ENCODE results near the gene TNFSF13.
A peak's percentile ranks its signal among the peaks of the same experiment; 100 is the strongest.

The TNFSF13 gene

GRCh38 chr17:7558544-7559319 is at the start of gene TNFSF13:
TSS of gene TNFSF13 (plus strand) at chr17:7558750. CDS start at chr17:7559040, 290 bp downstream.
- no peak for DNase-seq (ENCODE audit: low read depth, low spot score)

- DNase-seq (ENCODE audit: low read depth, low spot score), result no peak
Observed at GRCh38 chr17:7508846-7509245, 49.7 kb upstream of the TNFSF13 start.

GRCh38 chr17:7509937-7510336 is 48.6 kb upstream of the TNFSF13 start:
- DNase-seq (ENCODE audit: low read depth, low spot score), result no peak

GRCh38 chr17:7511108-7511507 is 47.4 kb upstream of the TNFSF13 start:
- DNase-seq (ENCODE audit: low read depth, low spot score), result no peak

GRCh38 chr17:7512105-7512504 is 46.4 kb upstream of the TNFSF13 start:
- DNase-seq (ENCODE audit: low read depth, low spot score), result no peak

GRCh38 chr17:7512824-7513540 is 45.6 kb upstream of the TNFSF13 start:
- no peak for DNase-seq (ENCODE audit: low read depth, low spot score)

GRCh38 chr17:7513850-7514419 is 44.6 kb upstream of the TNFSF13 start:
- DNase-seq (ENCODE audit: low read depth, low spot score), result no peak

- DNase-seq (ENCODE audit: low read depth, low spot score), result no peak
Observed at GRCh38 chr17:7515911-7516610, 42.5 kb upstream of the TNFSF13 start.

GRCh38 chr17:7523033-7523432 is 35.5 kb upstream of the TNFSF13 start:
- DNase-seq (ENCODE audit: low read depth, low spot score), result peak; percentile 10

- DNase-seq (ENCODE audit: low read depth, low spot score), result no peak
Observed at GRCh38 chr17:7528842-7529241, 29.7 kb upstream of the TNFSF13 start.

- no peak for DNase-seq (ENCODE audit: low read depth, low spot score)
Observed at GRCh38 chr17:7530023-7530900, 28.3 kb upstream of the TNFSF13 start.

GRCh38 chr17:7538050-7538449 is 20.5 kb upstream of the TNFSF13 start:
- no peak for DNase-seq (ENCODE audit: low read depth, low spot score)

- no peak for DNase-seq (ENCODE audit: low read depth, low spot score)
Observed at GRCh38 chr17:7538891-7539545, 19.5 kb upstream of the TNFSF13 start.

GRCh38 chr17:7541074-7541621 is 17.4 kb upstream of the TNFSF13 start:
- no peak for DNase-seq (ENCODE audit: low read depth, low spot score)

- DNase-seq (ENCODE audit: low read depth, low spot score), result no peak
Observed at GRCh38 chr17:7544911-7545310, 13.6 kb upstream of the TNFSF13 start.

GRCh38 chr17:7548585-7549400 is 9.8 kb upstream of the TNFSF13 start, which contains the start of gene TNFSF12:
TSS of gene TNFSF12 (plus strand) at chr17:7549058. CDS start at chr17:7549154, 96 bp downstream.
- DNase-seq (ENCODE audit: low read depth, low spot score), result no peak

GRCh38 chr17:7549401-7550055 is 9.0 kb upstream of the TNFSF13 start:
- no peak for DNase-seq (ENCODE audit: low read depth, low spot score)

GRCh38 chr17:7550344-7550743 is 8.2 kb upstream of the TNFSF13 start:
- DNase-seq (ENCODE audit: low read depth, low spot score), result no peak

GRCh38 chr17:7551396-7551795 is 7.2 kb upstream of the TNFSF13 start:
- DNase-seq (ENCODE audit: low read depth, low spot score), result no peak
